ENCODE measurements around the gene ZFP36.

- TF ChIP-seq CEBPB (IDR thresholded peaks at IDR 0.05; ENCODE audit: low read depth, low read length): no peak
- TF ChIP-seq CHD2 (IDR thresholded peaks at IDR 0.05; ENCODE audit: low read length): no peak
- TF ChIP-seq POU5F1 (IDR thresholded peaks at IDR 0.05; ENCODE audit: low read depth, low read length): no peak
- no peak for TF ChIP-seq CTCF (IDR thresholded peaks at IDR 0.05; ENCODE audit: control extremely low read depth in 1 of 3, insufficient read depth in 1 of 3, low read depth in 1 of 3, low read length in 3 of 3)
- no peak for TF ChIP-seq POLR2AphosphoS5 (IDR thresholded peaks at IDR 0.05; ENCODE audit: low read depth, low read length)
- TF ChIP-seq PHF8 (conservative IDR thresholded peaks at IDR 0.05; ENCODE audit: low read depth, low read length): no peak
- TF ChIP-seq ATF2 (IDR thresholded peaks at IDR 0.05; ENCODE audit: low read length): no peak
- no peak for TF ChIP-seq JUND (IDR thresholded peaks at IDR 0.05; ENCODE audit: low read length)
- no peak for TF ChIP-seq EZH2 (IDR thresholded peaks at IDR 0.05; ENCODE audit: low read depth, low read length, severe bottlenecking)
- TF ChIP-seq TBP (IDR thresholded peaks at IDR 0.05; ENCODE audit: low read depth, low read length): no peak
- no peak for TF ChIP-seq TAF1 (IDR thresholded peaks at IDR 0.05; ENCODE audit: low read depth, low read length)
- TF ChIP-seq KDM1A (IDR thresholded peaks at IDR 0.05; ENCODE audit: borderline replicate concordance, low read length): no peak
Observed at GRCh38 chr19:39419003-39419402, 12.4 kb downstream of the ZFP36 start.

All from H1 (cell line).